GM18858 (cell line): ENCODE results near the gene FBXW2.

ENCODE experiments used
- ATAC-seq: cut with Tn5 transposase; IDR thresholded peaks from one replicate; pipeline ENCODE4 v1.9.1; 2021; ENCODE audit not compliant: unreplicated experiment

Gene FBXW2

GRCh38 chr9:120745278-120745677 is 47.9 kb downstream of the FBXW2 start:
- ATAC-seq = no peak

- no peak for ATAC-seq
Observed at GRCh38 chr9:120742951-120743416, 50.2 kb downstream of the FBXW2 start.

- no peak for ATAC-seq
Observed at GRCh38 chr9:120741701-120742100, 51.5 kb downstream of the FBXW2 start.

GRCh38 chr9:120741191-120741590 is 52.0 kb downstream of the FBXW2 start:
- ATAC-seq = no peak

- ATAC-seq = no peak
Observed at GRCh38 chr9:120740132-120740531, 53.1 kb downstream of the FBXW2 start.

GRCh38 chr9:120737416-120738165 is 55.6 kb downstream of the FBXW2 start:
- no peak for ATAC-seq

GRCh38 chr9:120736881-120737280 is 56.3 kb downstream of the FBXW2 start:
- no peak for ATAC-seq

- no peak for ATAC-seq
Observed at GRCh38 chr9:120735415-120736126, 57.6 kb downstream of the FBXW2 start.

GRCh38 chr9:120734607-120735410 is 58.4 kb downstream of the FBXW2 start:
- ATAC-seq = no peak

GRCh38 chr9:120733190-120733589 is 60.0 kb downstream of the FBXW2 start:
- no peak for ATAC-seq

- no peak for ATAC-seq
Observed at GRCh38 chr9:120730654-120731514, 62.3 kb downstream of the FBXW2 start.

GRCh38 chr9:120729791-120730241 is 63.4 kb downstream of the FBXW2 start:
- no peak for ATAC-seq

- no peak for ATAC-seq
Observed at GRCh38 chr9:120726484-120726883, 66.7 kb downstream of the FBXW2 start.

GRCh38 chr9:120725907-120726306 is 67.3 kb downstream of the FBXW2 start:
- no peak for ATAC-seq

GRCh38 chr9:120724757-120725400 is 68.3 kb downstream of the FBXW2 start:
- no peak for ATAC-seq

GRCh38 chr9:120723565-120723964 is 69.7 kb downstream of the FBXW2 start:
- ATAC-seq = no peak

- no peak for ATAC-seq
Observed at GRCh38 chr9:120720404-120720803, 72.8 kb downstream of the FBXW2 start.

GRCh38 chr9:120718316-120718715 is 74.9 kb downstream of the FBXW2 start:
- ATAC-seq = no peak

- no peak for ATAC-seq
Observed at GRCh38 chr9:120717176-120717575, 76.0 kb downstream of the FBXW2 start.

GRCh38 chr9:120716483-120716882 is 76.7 kb downstream of the FBXW2 start:
- no peak for ATAC-seq
